HG02973 (cell line): Measurements from ENCODE around the gene IFNGR1.

ENCODE experiments used
- ATAC-seq: cut with Tn5 transposase; IDR thresholded peaks from one replicate; pipeline ENCODE4 v1.9.1; 2021; ENCODE audit warnings: moderate library complexity; ENCODE audit not compliant: unreplicated experiment

IFNGR1 gene

GRCh38 chr6:137159912-137160311 lies 59.3 kb downstream of the IFNGR1 start:
- ATAC-seq: no peak

- no peak for ATAC-seq
Measured at GRCh38 chr6:137157601-137158000, 61.6 kb downstream of the IFNGR1 start.

- ATAC-seq: no peak
Measured at GRCh38 chr6:137156650-137157049, 62.5 kb downstream of the IFNGR1 start.

GRCh38 chr6:137155830-137156229 lies 63.4 kb downstream of the IFNGR1 start:
- no peak for ATAC-seq

- no peak for ATAC-seq
Measured at GRCh38 chr6:137150072-137150471, 69.1 kb downstream of the IFNGR1 start.

- ATAC-seq: no peak
Measured at GRCh38 chr6:137149035-137149393, 70.2 kb downstream of the IFNGR1 start.

GRCh38 chr6:137148306-137149034 lies 70.7 kb downstream of the IFNGR1 start:
- ATAC-seq: no peak
